ENCODE results near the gene PSMC4.

PSMC4 gene

GRCh38 chr19:39970675-39971379 lies at the start of gene PSMC4:
Gene PSMC4 (plus strand): TSS chr19:39971165. CDS start chr19:39971203, 38 bp downstream.
- peak; percentile 99 for DNase-seq

- no peak for DNase-seq
These were observed 47.1 kb upstream of the PSMC4 start for GRCh38 chr19:39923862-39924261.

- no peak for DNase-seq
These were observed 46.6 kb upstream of the PSMC4 start for GRCh38 chr19:39924389-39924788.

- DNase-seq, result no peak
These were observed 46.0 kb upstream of the PSMC4 start for GRCh38 chr19:39924952-39925351.

GRCh38 chr19:39926170-39926760 lies 44.7 kb upstream of the PSMC4 start:
- DNase-seq, result no peak

GRCh38 chr19:39927076-39927475 lies 43.9 kb upstream of the PSMC4 start:
- no peak for DNase-seq

- no peak for DNase-seq
These were observed 43.2 kb upstream of the PSMC4 start for GRCh38 chr19:39927524-39928356.

GRCh38 chr19:39928357-39928725 lies 42.6 kb upstream of the PSMC4 start:
- no peak for DNase-seq

GRCh38 chr19:39929750-39930149 lies 41.2 kb upstream of the PSMC4 start:
- DNase-seq, result no peak

- no peak for DNase-seq
These were observed 36.2 kb upstream of the PSMC4 start, which contains the start of gene FCGBP for GRCh38 chr19:39934584-39935363. Gene FCGBP (minus strand): TSS chr19:39934634.

GRCh38 chr19:39935364-39935661 lies 35.7 kb upstream of the PSMC4 start:
- DNase-seq, result no peak

- no peak for DNase-seq
These were observed 34.9 kb upstream of the PSMC4 start for GRCh38 chr19:39936020-39936419.

- DNase-seq, result no peak
These were observed 34.3 kb upstream of the PSMC4 start for GRCh38 chr19:39936622-39937021.

GRCh38 chr19:39937094-39937720 lies 33.8 kb upstream of the PSMC4 start:
- no peak for DNase-seq

- DNase-seq, result no peak
These were observed 33.2 kb upstream of the PSMC4 start for GRCh38 chr19:39937787-39938186.

GRCh38 chr19:39939556-39939955 lies 31.4 kb upstream of the PSMC4 start:
- DNase-seq, result no peak

GRCh38 chr19:39940221-39940833 lies 30.6 kb upstream of the PSMC4 start:
- no peak for DNase-seq

- DNase-seq, result no peak
These were observed 29.8 kb upstream of the PSMC4 start for GRCh38 chr19:39941151-39941550.

GRCh38 chr19:39941615-39942365 lies 29.2 kb upstream of the PSMC4 start:
- DNase-seq, result no peak

- no peak for DNase-seq
These were observed 28.6 kb upstream of the PSMC4 start for GRCh38 chr19:39942366-39942730.

GRCh38 chr19:39943586-39943985 lies 27.4 kb upstream of the PSMC4 start:
- DNase-seq, result no peak

- no peak for DNase-seq
These were observed 24.4 kb upstream of the PSMC4 start for GRCh38 chr19:39946532-39946931.
